HG03378 (cell line): ENCODE measurements around the gene PTRH1.

Experiments used
- ATAC-seq: cut with Tn5 transposase; IDR thresholded peaks from one replicate; pipeline ENCODE4 v1.9.1; 2021; ENCODE audit warnings: mild to moderate bottlenecking, moderate library complexity; ENCODE audit not compliant: unreplicated experiment

PTRH1 gene

GRCh38 chr9:127721391-127721821 is 5.9 kb upstream of the PTRH1 start:
- ATAC-seq: no peak

- no peak for ATAC-seq
Observed at GRCh38 chr9:127720865-127721227, 5.4 kb upstream of the PTRH1 start.

GRCh38 chr9:127720031-127720864 is 4.8 kb upstream of the PTRH1 start:
- ATAC-seq: no peak

- no peak for ATAC-seq
Observed at GRCh38 chr9:127717766-127718165, 2.3 kb upstream of the PTRH1 start.

GRCh38 chr9:127716412-127716811 is 949 bp upstream of the PTRH1 start:
- no peak for ATAC-seq

GRCh38 chr9:127714951-127715469 is 453 bp downstream of the PTRH1 start:
- no peak for ATAC-seq

- ATAC-seq: no peak
Observed at GRCh38 chr9:127714020-127714750, 1.3 kb downstream of the PTRH1 start.

GRCh38 chr9:127712867-127713266 is 2.6 kb downstream of the PTRH1 start:
- ATAC-seq: no peak

- no peak for ATAC-seq
Observed at GRCh38 chr9:127712371-127712770, 3.1 kb downstream of the PTRH1 start.

- ATAC-seq: no peak
Observed at GRCh38 chr9:127711831-127712274, 3.6 kb downstream of the PTRH1 start.

GRCh38 chr9:127711226-127711701 is 4.2 kb downstream of the PTRH1 start:
- ATAC-seq: no peak

- ATAC-seq: no peak
Observed at GRCh38 chr9:127710204-127710783, 5.2 kb downstream of the PTRH1 start.

GRCh38 chr9:127708952-127709587 is 6.4 kb downstream of the PTRH1 start:
- ATAC-seq: no peak

- no peak for ATAC-seq
Observed at GRCh38 chr9:127707766-127708165, 7.7 kb downstream of the PTRH1 start.

GRCh38 chr9:127706836-127707241 is 8.6 kb downstream of the PTRH1 start, which contains the start of gene CFAP157:
Gene CFAP157 (plus strand): TSS chr9:127706988. CDS start chr9:127707032, 44 bp downstream.
- no peak for ATAC-seq

- no peak for ATAC-seq
Observed at GRCh38 chr9:127705577-127706379, 9.7 kb downstream of the PTRH1 start.

GRCh38 chr9:127703289-127703946 is 12.0 kb downstream of the PTRH1 start:
- ATAC-seq: no peak

GRCh38 chr9:127700594-127701255 is 14.7 kb downstream of the PTRH1 start:
- ATAC-seq: no peak

GRCh38 chr9:127700140-127700539 is 15.3 kb downstream of the PTRH1 start:
- no peak for ATAC-seq
